DND-41 (cell line): ENCODE results near the gene KRT32.

ENCODE experiments used
- EZH2 ChIP-seq: IDR thresholded peaks from 3 replicates; pipeline ENCODE4 v1.6.1; 2012; ENCODE audit warnings: borderline replicate concordance, low read depth, mild to moderate bottlenecking, moderate library complexity, low read length, inconsistent platforms; ENCODE audit not compliant: severe bottlenecking
- TF ChIP-seq, protein P1 (sequence below): IDR thresholded peaks from 2 replicates; pipeline ENCODE4 v1.5.1; 2012; ENCODE audit warnings: borderline replicate concordance, low read length, moderate library complexity, mild to moderate bottlenecking; ENCODE audit not compliant: poor library complexity, severe bottlenecking; ENCODE audit errors: extremely low read depth

- TF ChIP-seq, protein P1, sequence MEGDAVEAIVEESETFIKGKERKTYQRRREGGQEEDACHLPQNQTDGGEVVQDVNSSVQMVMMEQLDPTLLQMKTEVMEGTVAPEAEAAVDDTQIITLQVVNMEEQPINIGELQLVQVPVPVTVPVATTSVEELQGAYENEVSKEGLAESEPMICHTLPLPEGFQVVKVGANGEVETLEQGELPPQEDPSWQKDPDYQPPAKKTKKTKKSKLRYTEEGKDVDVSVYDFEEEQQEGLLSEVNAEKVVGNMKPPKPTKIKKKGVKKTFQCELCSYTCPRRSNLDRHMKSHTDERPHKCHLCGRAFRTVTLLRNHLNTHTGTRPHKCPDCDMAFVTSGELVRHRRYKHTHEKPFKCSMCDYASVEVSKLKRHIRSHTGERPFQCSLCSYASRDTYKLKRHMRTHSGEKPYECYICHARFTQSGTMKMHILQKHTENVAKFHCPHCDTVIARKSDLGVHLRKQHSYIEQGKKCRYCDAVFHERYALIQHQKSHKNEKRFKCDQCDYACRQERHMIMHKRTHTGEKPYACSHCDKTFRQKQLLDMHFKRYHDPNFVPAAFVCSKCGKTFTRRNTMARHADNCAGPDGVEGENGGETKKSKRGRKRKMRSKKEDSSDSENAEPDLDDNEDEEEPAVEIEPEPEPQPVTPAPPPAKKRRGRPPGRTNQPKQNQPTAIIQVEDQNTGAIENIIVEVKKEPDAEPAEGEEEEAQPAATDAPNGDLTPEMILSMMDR, result no peak
- no peak for TF ChIP-seq EZH2
Observed at GRCh38 chr17:41492771-41493170, 25.6 kb upstream of the KRT32 start.
